ENCODE results near the gene TBC1D2B. TPM values are rescaled to one million over a fixed set of nuclear protein-coding genes. Genes with fewer than 3 reads are reported as not detected.

The TBC1D2B gene
- total RNA-seq, 2 donors from 2014 or later, result 35.6 to 42.3 TPM

DNA sequence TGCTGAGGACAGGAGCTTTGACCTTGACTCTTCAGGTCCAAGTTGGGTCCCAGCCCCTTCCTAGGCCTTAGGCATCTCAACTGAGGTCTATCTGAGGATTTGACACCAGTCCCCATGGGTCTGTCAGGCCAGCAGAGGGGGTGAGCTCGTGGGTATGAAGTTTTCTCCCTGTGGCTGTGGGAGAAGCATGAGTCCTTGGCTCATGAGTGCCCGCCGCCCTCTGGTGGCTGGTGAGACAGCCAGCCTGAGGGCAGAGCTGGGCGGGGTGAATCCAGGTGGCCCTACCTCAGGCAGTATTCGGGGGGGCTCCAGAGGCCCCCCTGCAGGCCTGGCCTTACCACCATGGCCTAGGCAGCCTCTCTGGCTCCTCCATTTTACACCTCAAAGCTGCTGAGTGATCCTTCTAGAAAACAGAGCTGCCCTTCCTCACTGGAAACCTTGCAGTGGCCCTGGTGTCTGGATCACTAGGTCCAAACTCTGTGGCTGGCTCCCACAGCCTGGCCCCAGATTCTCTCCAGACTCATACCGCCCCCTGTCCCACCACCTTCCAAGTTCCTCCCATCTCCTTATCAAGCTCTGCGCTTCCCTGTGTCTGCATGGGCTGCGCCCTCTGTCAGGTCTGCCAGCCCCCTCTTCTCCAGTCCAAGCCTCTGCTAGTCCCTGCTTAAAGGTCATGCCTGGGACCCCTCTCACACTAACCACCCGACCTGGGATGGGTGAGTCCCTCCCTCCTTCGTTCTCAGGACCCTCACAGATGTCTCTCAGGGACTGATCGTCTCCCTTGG is 31.0 kb upstream of the TBC1D2B start:
- WGBS, 2 donors, result 30 to 44% methylated on average over 9 to 11 of the region's 11 CpGs
- intact Hi-C loops (cut with DNase I), result loop anchor here (5.0 kb wide), 2 partner anchors 106 to 146 kb away; no protein-coding TSS in a partner anchor
- peak; percentile 92 for ATAC-seq
- Histone ChIP-seq H3K4me1 (peaks cover 7% of the 10 kb centered on the region), H3K27me3 (no peaks in the 10 kb centered on the region), H3K9me3 (no peaks in the 10 kb centered on the region), H3K36me3 (replicated peaks in 1 of 2; ENCODE audit: insufficient read depth in 1 of 2, low read depth in 2 of 2) (no peaks in the 10 kb centered on the region), H3K4me3 (no peak overlapping the region), H3K27ac (no peak overlapping the region)
- TF ChIP-seq POLR2A (IDR thresholded peaks at IDR 0.05), result no peak
- TF ChIP-seq, protein P1, sequence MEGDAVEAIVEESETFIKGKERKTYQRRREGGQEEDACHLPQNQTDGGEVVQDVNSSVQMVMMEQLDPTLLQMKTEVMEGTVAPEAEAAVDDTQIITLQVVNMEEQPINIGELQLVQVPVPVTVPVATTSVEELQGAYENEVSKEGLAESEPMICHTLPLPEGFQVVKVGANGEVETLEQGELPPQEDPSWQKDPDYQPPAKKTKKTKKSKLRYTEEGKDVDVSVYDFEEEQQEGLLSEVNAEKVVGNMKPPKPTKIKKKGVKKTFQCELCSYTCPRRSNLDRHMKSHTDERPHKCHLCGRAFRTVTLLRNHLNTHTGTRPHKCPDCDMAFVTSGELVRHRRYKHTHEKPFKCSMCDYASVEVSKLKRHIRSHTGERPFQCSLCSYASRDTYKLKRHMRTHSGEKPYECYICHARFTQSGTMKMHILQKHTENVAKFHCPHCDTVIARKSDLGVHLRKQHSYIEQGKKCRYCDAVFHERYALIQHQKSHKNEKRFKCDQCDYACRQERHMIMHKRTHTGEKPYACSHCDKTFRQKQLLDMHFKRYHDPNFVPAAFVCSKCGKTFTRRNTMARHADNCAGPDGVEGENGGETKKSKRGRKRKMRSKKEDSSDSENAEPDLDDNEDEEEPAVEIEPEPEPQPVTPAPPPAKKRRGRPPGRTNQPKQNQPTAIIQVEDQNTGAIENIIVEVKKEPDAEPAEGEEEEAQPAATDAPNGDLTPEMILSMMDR (IDR thresholded peaks at IDR 0.05), result peak; percentile 93 to 98 (median 97)
- DNase-seq, result peak; percentile 88 to 91 (median 89)

DNA sequence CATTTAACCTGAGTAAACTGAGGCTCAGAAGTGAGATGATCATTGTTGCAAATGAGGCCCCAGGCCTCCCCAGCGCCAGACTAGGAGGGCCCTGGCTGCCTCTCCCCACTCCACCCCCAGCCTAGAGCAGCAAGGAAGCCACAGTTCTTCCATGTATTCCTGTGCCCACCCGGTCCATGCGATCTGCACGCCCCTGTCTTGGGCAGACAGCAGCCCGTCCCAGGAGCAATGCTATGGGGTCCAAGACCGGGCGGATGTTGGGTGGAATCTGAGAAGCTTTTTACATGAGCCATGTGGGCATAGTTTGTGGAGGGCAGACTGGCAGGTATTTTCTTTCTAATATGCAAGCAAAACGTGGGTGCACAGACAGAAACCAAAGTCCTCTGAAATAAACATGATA is 30.0 kb upstream of the TBC1D2B start:
- DNase-seq (no peak), ATAC-seq (no peak)
- H3K9me3 ChIP-seq, result no peaks in the 10 kb centered on the region
- H3K27me3 ChIP-seq, result no peaks in the 10 kb centered on the region
- H3K27ac ChIP-seq, result no peak overlapping the region
- TF ChIP-seq, protein P1 (IDR thresholded peaks at IDR 0.05), result no peak
- TF ChIP-seq POLR2A (IDR thresholded peaks at IDR 0.05), result no peak
- H3K4me3 ChIP-seq, result no peak overlapping the region
- H3K4me1 ChIP-seq, result peaks cover 7% of the 10 kb centered on the region
- intact Hi-C loops (cut with DNase I), result loop anchor here (5.0 kb wide), 2 partner anchors 105 to 145 kb away; no protein-coding TSS in a partner anchor
- WGBS, 2 donors, result 36 to 92% methylated on average over 1 to 8 of the region's 8 CpGs
- no peaks in the 10 kb centered on the region for H3K36me3 ChIP-seq (replicated peaks in 1 of 2; ENCODE audit: insufficient read depth in 1 of 2, low read depth in 2 of 2)

DNA sequence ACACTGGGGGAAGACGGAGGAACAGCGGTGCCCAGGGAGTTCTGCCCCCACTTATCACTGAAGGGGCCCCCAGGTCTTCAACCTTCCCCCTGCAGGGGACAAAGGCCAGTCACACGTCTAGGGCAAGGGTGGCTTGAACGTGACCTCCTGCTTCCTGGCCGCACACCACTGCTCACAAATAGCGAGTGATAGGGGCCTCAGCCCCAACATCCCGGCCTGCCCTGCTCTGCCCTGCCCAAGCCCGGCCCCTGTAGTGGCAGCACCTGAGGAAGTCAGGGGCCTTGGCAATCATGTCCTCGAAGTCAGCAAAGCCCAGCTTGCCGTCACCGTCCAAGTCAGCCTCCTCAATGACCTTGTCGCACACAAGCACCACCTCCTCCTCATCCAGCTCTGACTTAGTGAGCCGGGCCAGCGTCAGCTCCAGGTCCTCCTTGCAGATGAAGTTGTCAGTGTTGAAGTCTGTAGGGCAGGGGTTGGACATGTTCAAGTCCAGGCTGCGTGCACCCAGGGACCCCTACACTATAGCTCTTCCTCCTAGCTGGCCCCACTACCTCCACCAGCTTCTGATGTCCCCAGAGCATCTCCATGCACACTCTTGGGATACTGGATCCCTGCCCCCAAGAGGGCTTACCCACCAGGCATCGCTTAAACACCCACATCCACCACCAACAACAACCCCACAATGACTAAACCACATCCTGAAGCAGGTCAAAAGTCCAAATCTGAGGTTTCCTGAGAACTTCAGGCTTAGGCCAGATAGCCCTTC is 28.1 kb upstream of the TBC1D2B start:
- 76 to 87% methylated on average over 3 to 16 of the region's 16 CpGs for WGBS, 2 donors
- H3K4me1 ChIP-seq, result peaks cover 7% of the 10 kb centered on the region
- TF ChIP-seq, protein P1 (IDR thresholded peaks at IDR 0.05), result no peak
- no peak for TF ChIP-seq POLR2A (IDR thresholded peaks at IDR 0.05)
- no peaks in the 10 kb centered on the region for H3K9me3 ChIP-seq
- no peak overlapping the region for H3K27ac ChIP-seq
- no peaks in the 10 kb centered on the region for H3K27me3 ChIP-seq
- DNase-seq, result peak in 1 of 4 donors; percentile 7
- no peaks in the 10 kb centered on the region for H3K36me3 ChIP-seq (replicated peaks in 1 of 2; ENCODE audit: insufficient read depth in 1 of 2, low read depth in 2 of 2)
- ATAC-seq, result no peak
- H3K4me3 ChIP-seq, result no peak overlapping the region
- intact Hi-C loops (cut with DNase I), result loop anchor here (5.0 kb wide), 2 partner anchors 103 to 143 kb away; no protein-coding TSS in a partner anchor

DNA sequence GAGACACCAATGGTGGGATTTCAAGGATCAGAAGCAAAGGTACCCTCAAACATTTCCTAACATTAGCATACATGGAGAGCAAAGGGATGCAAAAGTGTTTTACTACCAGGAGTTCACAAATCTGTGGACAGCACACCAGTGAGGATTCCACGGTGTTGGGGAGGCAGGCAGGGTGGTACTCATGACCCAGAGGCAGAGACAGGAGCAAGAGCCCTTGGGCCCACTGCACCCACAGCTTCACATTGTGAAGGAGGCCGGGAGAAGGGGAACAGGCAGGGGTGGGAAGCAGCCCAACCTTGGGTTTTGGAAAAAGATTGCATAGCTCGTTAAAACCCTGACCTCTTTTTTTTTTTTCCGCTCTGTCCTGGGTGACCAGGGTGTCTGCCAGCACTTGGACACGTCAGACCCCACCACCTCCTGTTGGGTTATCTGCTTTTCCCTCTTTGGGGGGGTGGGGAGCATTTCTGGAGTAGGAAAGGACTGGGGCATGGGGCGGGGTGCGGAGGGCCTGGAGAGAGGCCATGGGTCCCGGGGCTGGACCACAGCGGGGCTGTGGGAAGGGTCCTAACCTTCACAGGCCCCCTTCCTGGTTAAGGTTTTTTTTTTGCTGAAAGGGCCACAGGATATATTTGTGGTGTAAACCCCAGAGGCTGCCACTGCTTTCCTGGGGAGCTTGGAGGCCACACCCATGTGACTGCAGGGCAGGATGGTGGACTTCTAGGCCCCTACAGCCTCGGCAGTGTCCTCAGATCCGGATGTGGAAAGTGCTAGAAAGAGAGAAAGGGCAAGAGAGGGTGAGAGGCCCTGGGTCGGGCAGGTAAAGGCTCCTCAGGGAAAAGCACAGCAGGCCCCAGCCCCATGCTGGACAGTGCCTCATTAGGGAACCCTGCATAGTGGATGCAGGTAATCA is 27.3 kb upstream of the TBC1D2B start:
- 73 to 81% methylated on average over 12 of the region's 12 CpGs for WGBS, 2 donors
- intact Hi-C loops (cut with DNase I), result loop anchor here (5.0 kb wide), 2 partner anchors 103 to 143 kb away; no protein-coding TSS in a partner anchor
- TF ChIP-seq, protein P1 (IDR thresholded peaks at IDR 0.05), result no peak
- TF ChIP-seq POLR2A (IDR thresholded peaks at IDR 0.05), result no peak
- Histone ChIP-seq H3K36me3 (replicated peaks in 1 of 2; ENCODE audit: insufficient read depth in 1 of 2, low read depth in 2 of 2) (no peaks in the 10 kb centered on the region), H3K9me3 (no peaks in the 10 kb centered on the region), H3K4me1 (peaks cover 7% of the 10 kb centered on the region), H3K27ac (no peak overlapping the region), H3K27me3 (no peaks in the 10 kb centered on the region), H3K4me3 (no peak overlapping the region)
- ATAC-seq (no peak), DNase-seq (peak in 1 of 4 donors; percentile 7)

Measured in body of pancreas (tissue), 4 donors.